SH-SY5Y (cell line): ENCODE data around the gene FNDC3A.

Experiments
- GATA2 ChIP-seq: IDR thresholded peaks from 2 replicates; pipeline ENCODE4 v1.6.1; 2011; ENCODE audit warnings: mild to moderate bottlenecking, low read depth, low read length
- GATA3 ChIP-seq: IDR thresholded peaks from 2 replicates; pipeline ENCODE4 v1.6.1; 2011; ENCODE audit warnings: low read depth, mild to moderate bottlenecking, low read length, moderate library complexity

FNDC3A gene, protein sequence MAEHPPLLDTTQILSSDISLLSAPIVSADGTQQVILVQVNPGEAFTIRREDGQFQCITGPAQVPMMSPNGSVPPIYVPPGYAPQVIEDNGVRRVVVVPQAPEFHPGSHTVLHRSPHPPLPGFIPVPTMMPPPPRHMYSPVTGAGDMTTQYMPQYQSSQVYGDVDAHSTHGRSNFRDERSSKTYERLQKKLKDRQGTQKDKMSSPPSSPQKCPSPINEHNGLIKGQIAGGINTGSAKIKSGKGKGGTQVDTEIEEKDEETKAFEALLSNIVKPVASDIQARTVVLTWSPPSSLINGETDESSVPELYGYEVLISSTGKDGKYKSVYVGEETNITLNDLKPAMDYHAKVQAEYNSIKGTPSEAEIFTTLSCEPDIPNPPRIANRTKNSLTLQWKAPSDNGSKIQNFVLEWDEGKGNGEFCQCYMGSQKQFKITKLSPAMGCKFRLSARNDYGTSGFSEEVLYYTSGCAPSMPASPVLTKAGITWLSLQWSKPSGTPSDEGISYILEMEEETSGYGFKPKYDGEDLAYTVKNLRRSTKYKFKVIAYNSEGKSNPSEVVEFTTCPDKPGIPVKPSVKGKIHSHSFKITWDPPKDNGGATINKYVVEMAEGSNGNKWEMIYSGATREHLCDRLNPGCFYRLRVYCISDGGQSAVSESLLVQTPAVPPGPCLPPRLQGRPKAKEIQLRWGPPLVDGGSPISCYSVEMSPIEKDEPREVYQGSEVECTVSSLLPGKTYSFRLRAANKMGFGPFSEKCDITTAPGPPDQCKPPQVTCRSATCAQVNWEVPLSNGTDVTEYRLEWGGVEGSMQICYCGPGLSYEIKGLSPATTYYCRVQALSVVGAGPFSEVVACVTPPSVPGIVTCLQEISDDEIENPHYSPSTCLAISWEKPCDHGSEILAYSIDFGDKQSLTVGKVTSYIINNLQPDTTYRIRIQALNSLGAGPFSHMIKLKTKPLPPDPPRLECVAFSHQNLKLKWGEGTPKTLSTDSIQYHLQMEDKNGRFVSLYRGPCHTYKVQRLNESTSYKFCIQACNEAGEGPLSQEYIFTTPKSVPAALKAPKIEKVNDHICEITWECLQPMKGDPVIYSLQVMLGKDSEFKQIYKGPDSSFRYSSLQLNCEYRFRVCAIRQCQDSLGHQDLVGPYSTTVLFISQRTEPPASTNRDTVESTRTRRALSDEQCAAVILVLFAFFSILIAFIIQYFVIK

DNA sequence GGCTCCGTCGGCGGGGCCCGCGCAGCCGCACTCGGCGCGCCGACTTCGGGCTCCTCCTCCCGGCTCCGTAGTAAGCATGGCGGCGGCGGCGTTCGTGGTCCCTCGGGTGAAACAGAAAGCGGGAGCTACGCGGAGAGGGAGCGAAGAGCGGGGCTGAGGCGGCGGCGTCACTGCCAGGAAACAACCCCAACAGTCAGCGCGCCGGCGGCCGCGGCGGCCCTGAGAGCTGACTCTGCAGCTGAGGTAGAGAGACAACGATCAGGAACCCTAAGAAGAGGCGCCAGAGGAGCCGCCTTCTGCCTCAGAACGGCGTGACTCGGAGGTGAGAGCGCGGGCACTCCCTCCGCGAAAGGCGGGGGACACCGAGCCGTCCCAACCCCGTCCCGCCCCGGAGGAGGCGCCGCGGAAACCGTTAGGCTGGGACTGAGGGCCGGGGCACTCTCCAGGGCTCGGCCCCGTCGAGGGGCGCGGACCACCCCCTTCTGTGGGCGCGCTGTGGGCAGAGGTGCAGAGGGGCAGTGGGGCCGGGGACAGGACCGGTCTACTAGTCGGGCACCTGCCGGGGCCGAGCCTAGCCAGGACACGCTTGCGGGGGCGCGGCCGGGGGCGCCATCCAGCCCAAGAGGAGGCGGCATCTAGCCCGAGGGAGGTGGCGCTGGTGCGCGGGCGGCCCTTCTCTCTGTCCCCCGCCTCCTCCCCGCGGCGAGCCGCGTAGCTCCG is at the start of gene FNDC3A:
TSS of gene FNDC3A (plus strand) at position 57 of the 720 bp plus-strand sequence. CDS start 30,279 bp downstream, outside the sequence.
- TF ChIP-seq GATA2 (peak; percentile 65), GATA3 (no peak)

DNA sequence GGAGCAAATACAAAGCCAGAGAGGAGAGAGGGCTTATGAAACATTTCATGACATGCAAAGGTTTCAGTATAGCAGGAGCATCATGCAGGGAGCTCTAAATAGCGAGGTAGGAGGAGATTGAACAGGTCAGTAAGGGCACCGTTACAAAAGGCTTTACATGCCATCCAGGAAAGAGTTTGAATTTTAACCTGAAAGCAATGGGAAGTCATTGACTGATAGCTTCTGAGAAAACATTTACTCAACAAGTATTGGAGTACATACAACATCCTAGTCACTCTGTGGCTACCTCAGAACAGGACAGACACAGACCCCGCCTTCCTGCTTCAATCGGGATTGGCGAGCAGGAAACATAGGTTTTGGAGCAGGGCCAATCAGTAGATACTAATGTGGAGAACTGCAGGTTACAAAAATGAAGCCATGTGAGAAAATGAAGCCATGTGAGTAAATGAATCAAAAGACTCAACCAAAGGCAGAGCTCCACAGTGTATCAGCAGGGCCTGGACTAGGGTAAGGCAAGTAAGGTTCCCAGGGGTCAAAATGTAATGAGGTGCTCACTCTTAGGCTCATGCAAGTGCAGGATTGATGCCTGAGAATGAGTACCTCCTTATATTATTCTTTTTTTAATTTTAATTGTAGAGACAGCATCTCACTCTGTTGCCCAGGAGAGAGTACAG is 46.8 kb upstream of the FNDC3A start:
- TF ChIP-seq GATA3 = no peak
- no peak for TF ChIP-seq GATA2

DNA sequence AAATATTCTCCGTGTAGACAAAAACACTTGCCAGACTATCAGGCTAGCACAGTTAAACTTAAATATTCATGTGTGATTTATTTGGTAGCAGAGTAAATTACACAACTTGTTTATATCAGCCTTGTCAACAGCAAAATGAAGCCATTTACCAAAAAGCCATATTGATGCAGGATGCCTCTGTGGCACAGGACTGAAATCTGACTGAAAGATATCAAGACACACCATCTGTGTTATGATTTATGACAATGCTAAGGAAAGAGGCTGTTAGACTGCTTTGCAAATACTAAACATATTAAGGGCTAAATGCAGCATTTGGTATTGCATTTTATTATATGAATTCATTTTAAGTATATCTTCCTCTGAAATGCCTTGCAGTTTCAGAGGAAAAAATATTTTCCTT is 44.8 kb upstream of the FNDC3A start:
- TF ChIP-seq GATA2 (no peak; the same call in 1 of the 2 replicates), GATA3 (no peak)

DNA sequence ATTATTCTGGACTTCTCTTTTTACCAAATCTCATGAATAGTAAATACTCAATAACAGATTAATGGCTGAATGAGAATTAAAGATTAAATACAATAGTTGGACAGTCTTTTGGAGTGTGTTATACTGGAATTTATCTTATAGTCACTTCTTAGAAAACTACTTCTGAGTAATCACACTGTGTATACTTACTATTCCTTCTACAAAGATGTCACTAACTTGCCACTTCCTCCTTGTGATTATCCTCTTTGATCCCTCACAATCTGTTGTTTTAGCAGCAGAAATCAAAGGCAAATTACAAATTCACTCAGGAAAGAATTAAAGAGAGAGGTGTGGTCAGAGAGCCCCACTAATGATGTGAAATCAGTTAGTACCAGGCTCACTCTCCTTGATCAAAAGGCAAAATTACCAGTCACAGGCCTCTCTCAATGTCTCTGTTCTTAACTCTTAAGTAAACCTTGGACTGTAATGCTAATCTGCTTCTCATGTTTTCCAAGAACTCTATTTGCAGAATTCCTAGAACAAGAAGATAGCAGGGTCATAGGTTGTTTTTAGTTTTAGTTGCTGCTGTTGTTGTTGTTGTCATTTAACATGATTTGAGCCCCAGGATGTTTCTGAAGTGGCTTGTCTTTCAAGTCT is 37.3 kb upstream of the FNDC3A start:
- TF ChIP-seq GATA2 (no peak), GATA3 (no peak)

DNA sequence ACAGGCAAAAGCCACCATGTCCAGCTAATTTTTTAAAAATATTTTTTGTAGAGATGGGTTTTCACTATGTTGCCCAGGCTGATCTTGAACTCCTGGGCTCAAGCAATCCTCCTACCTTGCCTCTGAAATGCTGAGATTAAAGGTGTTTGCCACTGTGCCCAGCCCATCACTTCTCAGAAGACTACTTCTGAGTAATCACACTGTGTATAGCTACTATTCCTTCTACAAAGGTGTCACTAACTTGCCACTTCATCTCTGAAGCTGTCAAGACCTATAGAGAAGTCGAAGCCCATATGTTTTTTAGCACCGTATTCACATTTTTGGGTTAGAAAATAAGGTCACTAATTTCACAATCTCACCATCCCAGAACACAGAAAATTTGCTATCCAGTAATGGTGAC is 36.0 kb upstream of the FNDC3A start:
- TF ChIP-seq GATA3 = no peak
- no peak for TF ChIP-seq GATA2

DNA sequence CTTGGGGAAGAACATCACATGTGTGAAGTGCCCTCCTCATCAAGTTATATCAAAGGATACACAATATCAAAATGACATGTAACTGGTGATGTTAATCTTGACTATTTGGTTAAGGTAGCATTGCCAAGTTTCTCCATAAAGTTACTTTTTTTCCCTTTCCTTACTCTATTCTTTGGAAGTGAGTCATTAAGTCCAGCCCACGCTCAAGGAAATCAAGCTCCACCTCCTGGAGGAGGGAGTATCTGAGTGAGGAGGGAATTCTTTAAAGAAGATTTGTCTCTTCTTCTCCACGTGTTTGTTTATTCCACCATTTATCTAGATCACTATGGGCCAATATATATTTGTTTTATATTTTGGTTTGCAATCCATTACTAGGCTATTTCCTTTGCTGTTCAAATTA is 33.6 kb upstream of the FNDC3A start:
- TF ChIP-seq GATA3 (no peak), GATA2 (no peak)

DNA sequence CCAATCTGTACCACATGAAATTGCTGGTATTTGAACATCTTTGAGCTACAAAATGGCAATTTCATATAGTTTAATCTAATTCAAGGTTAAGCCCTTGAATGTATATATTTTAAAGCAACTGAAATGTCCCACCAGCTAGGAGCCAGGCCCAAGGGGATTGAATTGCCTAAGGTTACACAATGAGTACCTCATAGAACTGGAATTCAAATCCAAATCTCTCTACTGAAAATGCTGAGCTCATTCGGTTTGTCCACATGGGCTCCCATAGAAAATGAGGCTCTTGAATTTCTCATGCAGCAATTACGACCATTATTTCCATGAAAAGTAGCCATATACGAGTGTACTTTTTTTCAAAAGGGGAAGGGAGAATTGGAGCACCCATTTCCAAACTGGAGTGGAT is 31.5 kb upstream of the FNDC3A start:
- TF ChIP-seq GATA3 (no peak), GATA2 (no peak)

DNA sequence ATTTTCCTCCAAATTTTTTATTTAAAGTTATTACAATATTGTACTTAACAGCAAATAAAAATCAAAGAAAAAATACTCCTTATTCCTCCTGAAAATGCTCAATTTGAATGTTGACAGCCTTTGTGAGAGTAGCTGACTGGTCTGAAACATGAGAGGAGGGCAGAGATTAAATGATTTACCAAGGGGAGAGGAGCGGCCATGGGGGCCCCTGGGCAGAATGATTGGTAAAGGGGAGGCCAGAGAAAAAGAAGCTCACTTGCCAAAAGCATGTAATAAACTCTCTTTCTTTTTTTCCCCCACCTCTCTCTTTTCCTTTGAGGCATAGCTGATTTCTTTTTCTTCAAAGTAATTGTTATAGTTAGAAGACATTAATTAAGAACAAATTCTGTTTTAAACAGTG is 30.1 kb upstream of the FNDC3A start:
- no peak for TF ChIP-seq GATA3
- no peak for TF ChIP-seq GATA2

DNA sequence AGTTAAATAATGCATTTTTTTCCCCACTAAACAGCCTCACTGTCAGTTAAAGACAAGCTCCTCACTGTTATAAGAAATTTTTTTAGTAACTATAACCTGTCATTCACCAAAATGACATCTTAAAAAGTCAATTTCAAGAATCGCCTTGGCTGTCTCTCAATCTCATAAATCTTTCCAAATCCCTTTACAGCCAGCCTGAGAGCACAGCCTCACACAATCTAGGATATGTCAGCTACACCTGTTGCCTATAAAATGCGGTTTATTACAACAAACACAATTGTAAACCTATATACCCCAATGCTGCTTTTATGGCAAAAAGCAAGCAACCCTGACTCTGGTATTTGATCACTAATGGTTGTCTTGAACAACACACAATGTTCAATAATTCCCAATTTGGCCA is 29.5 kb upstream of the FNDC3A start:
- no peak for TF ChIP-seq GATA3
- TF ChIP-seq GATA2 = no peak

DNA sequence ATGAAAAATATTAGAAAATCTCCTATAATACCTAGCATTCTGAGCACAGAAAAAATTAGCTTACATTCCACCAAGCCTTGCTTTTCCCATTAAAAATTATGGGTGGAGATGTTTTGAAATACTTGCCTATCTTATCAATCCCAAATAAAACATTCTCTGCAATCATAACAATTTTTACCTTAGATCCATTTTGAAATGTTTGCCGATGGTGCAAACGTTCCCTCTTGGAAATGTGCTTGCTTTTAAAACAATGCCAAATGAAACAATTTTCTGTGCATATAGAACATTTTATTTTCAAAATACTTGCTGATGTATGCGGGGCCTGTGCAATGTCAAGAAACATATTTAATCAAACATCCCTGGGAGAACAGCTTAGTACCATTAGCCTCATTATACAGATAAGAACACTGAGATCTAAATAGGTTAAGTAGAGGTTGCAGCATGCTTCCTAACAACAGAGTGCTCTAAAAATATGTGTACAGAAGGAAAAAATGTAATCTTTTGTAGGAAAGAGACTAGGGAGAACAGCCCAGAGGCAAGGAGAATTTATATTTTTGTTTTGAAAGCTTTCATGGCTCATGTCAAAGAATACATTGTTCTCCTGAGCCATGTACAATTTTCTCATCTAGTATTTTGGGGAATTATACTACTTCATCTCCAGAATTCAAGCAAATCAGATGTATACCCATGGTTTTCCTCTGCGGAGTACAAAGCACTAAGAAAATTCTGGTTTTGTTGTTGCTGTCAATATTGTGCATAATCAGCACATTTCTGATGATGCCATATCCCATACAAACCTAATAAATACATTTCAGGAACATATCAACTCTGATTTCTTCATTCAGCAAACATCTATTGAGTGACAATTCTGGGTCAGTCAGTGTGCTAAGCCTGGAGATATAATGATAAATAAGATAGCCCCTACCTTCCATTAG is 25.9 kb upstream of the FNDC3A start:
- TF ChIP-seq GATA3 (peak; percentile 43; the same call in 1 of the 2 replicates), GATA2 (no peak)

DNA sequence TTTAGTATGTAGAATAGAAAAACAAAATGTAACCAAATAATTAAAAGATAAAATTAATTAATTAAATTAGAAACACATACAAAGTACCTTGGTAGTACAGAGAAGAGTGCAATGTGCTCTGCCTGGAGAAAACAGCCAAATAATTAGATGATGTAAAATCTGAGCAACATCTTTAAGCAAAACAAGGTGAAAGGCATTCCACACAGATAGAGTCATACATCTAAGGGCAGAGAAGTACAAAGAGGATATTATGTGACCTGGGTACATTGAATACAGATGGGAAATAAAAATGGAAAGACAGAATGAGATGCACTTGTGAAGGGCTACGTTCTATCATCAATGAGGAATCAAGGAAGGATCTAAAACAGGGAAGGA is 25.2 kb upstream of the FNDC3A start:
- TF ChIP-seq GATA2 = no peak
- no peak for TF ChIP-seq GATA3

DNA sequence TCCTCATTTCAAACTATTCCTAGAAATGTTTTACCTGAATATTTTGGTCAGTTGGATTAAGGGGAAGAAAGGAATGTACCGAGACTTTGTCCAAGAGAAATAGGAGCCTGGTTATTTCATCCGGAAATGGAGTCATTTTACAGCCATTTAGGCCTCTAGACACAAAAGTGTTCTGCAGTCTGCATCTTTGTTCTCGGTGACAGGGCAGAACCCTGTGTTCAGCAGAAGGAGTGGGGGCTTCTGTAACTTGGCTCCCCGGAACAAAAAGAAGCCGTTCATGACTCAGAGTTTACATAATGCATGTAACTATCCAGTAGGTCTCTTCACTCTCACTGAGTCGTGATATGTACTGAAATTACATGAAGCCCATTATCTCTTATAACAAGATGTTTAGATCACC is 21.6 kb upstream of the FNDC3A start:
- TF ChIP-seq GATA2 (no peak), GATA3 (no peak)
